HCT116 (cell line): ENCODE measurements around the gene EVC2. TPM values are rescaled to one million over a fixed set of nuclear protein-coding genes. Genes with fewer than 3 reads are reported as not detected.

Experiments used
- ATAC-seq: fragments of 200-7000 bp; cut with Tn5 transposase; 2 replicates; pipeline ENCODE4 v1.9.1; 2020; ENCODE audit warnings: mild to moderate bottlenecking, moderate library complexity
- BruUV-seq: library from RNA; stranded (reverse); fragments of 400-500 nt; replicated peaks from 2 replicates; lab custom pipeline; 2021; lab: Mats Ljungman, UMichigan
- CTCF ChIA-PET: fragments of 300-600 bp; sonication (Branson Sonifier 250); formaldehyde crosslinking; loops from one replicate; lab custom pipeline; 2021; ENCODE audit warnings: antibody characterized with exemption; lab: Charles Lee
- POLR2A ChIA-PET: fragments of 300-600, 350-600 bp; sonication (Branson Sonifier 250); formaldehyde crosslinking; loops from one replicate; lab custom pipeline; 2021; ENCODE audit warnings: antibody characterized with exemption; lab: Charles Lee
- RAD21 ChIA-PET, 2 experiments: fragments of 300-600 bp; sonication (Branson Sonifier 250); formaldehyde crosslinking; loops; one replicate each; lab custom pipeline; 2023; ENCODE audit warnings: low total read pairs in 2 of 2; ENCODE audit not compliant: uncharacterized antibody in 2 of 2, unreplicated experiment in 2 of 2, low non-redundant PET in 1 of 2; lab: Charles Lee
- DNase-seq: peaks from one replicate; pipeline ENCODE4 v3.0.0-alpha.2; 2010; ENCODE audit warnings: low read depth, low spot score
- H2AFZ ChIP-seq: fragments of 200-600 bp; shearing (Covaris generic), sonication (generic); 2 replicates; pipeline ENCODE4 v1.6.1; 2017; ENCODE audit warnings: low read depth, mixed run types, mixed read lengths, antibody characterized with exemption, low read length; ENCODE audit not compliant: poor library complexity, severe bottlenecking
- H3K27ac ChIP-seq: 2 replicates; pipeline ENCODE4 v1.5.1; 2012; ENCODE audit warnings: low read depth, low read length
- H3K27me3 ChIP-seq: fragments of 200-600 bp; sonication (generic); 2 replicates; pipeline ENCODE4 v1.6.1; 2016; ENCODE audit warnings: mixed run types, low read length, mixed read lengths; ENCODE audit not compliant: insufficient read depth
- H3K36me3 ChIP-seq, 2 experiments: fragments of 200-500 bp in 1 of 2; fragments of 200-600 bp in 1 of 2; sonication (Bioruptor generic) in 1 of 2; sonication (generic) in 1 of 2; 2 replicates each; pipeline versions ENCODE4 v1.5.1 to v1.6.1; 2014 to 2016; ENCODE audit warnings: low read length in 2 of 2, inconsistent platforms in 1 of 2, mixed read lengths in 1 of 2, mixed run types in 1 of 2; ENCODE audit not compliant: insufficient read depth in 2 of 2, control insufficient read depth in 1 of 2
- H3K4me1 ChIP-seq, 2 experiments: fragments of 200-600 bp in 1 of 2; sonication (generic) in 1 of 2; 2 replicates each; pipeline versions ENCODE4 v1.5.1 to v1.6.1; 2012 to 2017; ENCODE audit warnings: low read length in 2 of 2, inconsistent platforms in 1 of 2, mild to moderate bottlenecking in 1 of 2, mixed read lengths in 1 of 2, mixed run types in 1 of 2, moderate library complexity in 1 of 2; ENCODE audit not compliant: insufficient read depth in 2 of 2, control insufficient read depth in 1 of 2
- H3K4me2 ChIP-seq: fragments of 200-600 bp; sonication (generic); 2 replicates; pipeline ENCODE4 v1.6.1; 2017; ENCODE audit warnings: mixed run types, low read length, mixed read lengths
- H3K4me3 ChIP-seq, 2 experiments: fragments of 200-600 bp in 1 of 2; sonication (generic) in 1 of 2; replicated peaks in 1 of 2; 2 replicates each; pipeline ENCODE4 v1.5.1; 2011 to 2016; ENCODE audit warnings: low read length in 2 of 2, control low read depth in 1 of 2, low read depth in 1 of 2, mild to moderate bottlenecking in 1 of 2, mixed read lengths in 1 of 2, mixed run types in 1 of 2
- H3K79me2 ChIP-seq: fragments of 200-600 bp; sonication (generic); 2 replicates; pipeline ENCODE4 v1.6.1; 2017; ENCODE audit warnings: mild to moderate bottlenecking, mixed run types, low read length, moderate library complexity, mixed read lengths; ENCODE audit not compliant: insufficient read depth
- H3K9ac ChIP-seq: fragments of 200-600 bp; sonication (generic); 2 replicates; pipeline ENCODE4 v1.6.1; 2016; ENCODE audit warnings: low read length, mixed read lengths
- H3K9me2 ChIP-seq: fragments of 200-600 bp; sonication (generic), shearing (Covaris generic); 2 replicates; pipeline ENCODE4 v1.6.1; 2017; ENCODE audit warnings: mixed run types, mild to moderate bottlenecking, moderate library complexity; ENCODE audit not compliant: insufficient read depth
- H3K9me3 ChIP-seq, 2 experiments: fragments of 200-500 bp in 1 of 2; fragments of 200-600 bp in 1 of 2; sonication (Bioruptor generic) in 1 of 2; sonication (generic) in 1 of 2; 2 replicates each; pipeline ENCODE4 v1.6.1; 2014 to 2017; ENCODE audit warnings: low read length in 2 of 2, mixed read lengths in 2 of 2, inconsistent platforms in 1 of 2, low read depth in 1 of 2, mild to moderate bottlenecking in 1 of 2, mixed run types in 1 of 2, moderate library complexity in 1 of 2; ENCODE audit not compliant: control insufficient read depth in 1 of 2, insufficient read depth in 1 of 2
- H4K20me1 ChIP-seq: fragments of 200-600 bp; sonication (generic), shearing (Covaris generic); 2 replicates; pipeline ENCODE4 v1.6.1; 2017; ENCODE audit warnings: mixed run types, mild to moderate bottlenecking, moderate library complexity; ENCODE audit not compliant: insufficient read depth
- CEBPB ChIP-seq: IDR thresholded peaks from 2 replicates; pipeline ENCODE4 v1.6.1; 2012; ENCODE audit warnings: low read depth
- EGR1 ChIP-seq: IDR thresholded peaks from 2 replicates; pipeline ENCODE4 v1.6.1; 2012; ENCODE audit warnings: low read depth
- JUND ChIP-seq: IDR thresholded peaks from 2 replicates; pipeline ENCODE4 v1.6.1; 2012
- RAD21 ChIP-seq: IDR thresholded peaks from 2 replicates; pipeline ENCODE4 v1.6.1; 2012; ENCODE audit warnings: low read depth, mild to moderate bottlenecking
- SIN3A ChIP-seq: IDR thresholded peaks from 2 replicates; pipeline ENCODE4 v1.6.1; 2012; ENCODE audit warnings: low read depth
- SRF ChIP-seq: IDR thresholded peaks from 2 replicates; pipeline ENCODE4 v1.6.1; 2012; ENCODE audit warnings: low read depth
- YY1 ChIP-seq: IDR thresholded peaks from 2 replicates; pipeline ENCODE4 v1.6.1; 2011; ENCODE audit warnings: low read length, low read depth, moderate library complexity, mild to moderate bottlenecking; ENCODE audit not compliant: insufficient replicate concordance; ENCODE audit errors: extremely low read depth
- ZBTB33 ChIP-seq: IDR thresholded peaks from 2 replicates; pipeline ENCODE4 v1.6.1; 2011; ENCODE audit warnings: mild to moderate bottlenecking, low read length, moderate library complexity; ENCODE audit not compliant: insufficient replicate concordance; ENCODE audit errors: extremely low read depth
- ZNF274 ChIP-seq: fragments of 200-500 bp; sonication (Bioruptor generic); IDR thresholded peaks from 2 replicates; pipeline ENCODE4 v1.6.1; 2014; ENCODE audit warnings: mild to moderate bottlenecking, low read depth, low read length, inconsistent platforms
- intact Hi-C: fragments of 100-400 bp; cut with micrococcal nuclease; formaldehyde crosslinking; loops from 2 replicates; pipeline ENCODE4 v1.10.0; 2022
- total RNA-seq: library from RNA; stranded (reverse); gene quantifications from one replicate; pipeline ENCODE4 v1.2.1, GENCODE V29; 2021; ENCODE audit not compliant: unreplicated experiment

The EVC2 gene
- total RNA-seq, 1 experiment from 2014 or later: not detected

GRCh38 chr4:5755161-5755560, 46.8 kb upstream of the EVC2 start:
- TF ChIP-seq YY1: no peak
- TF ChIP-seq RAD21: no peak
- TF ChIP-seq JUND: no peak
- TF ChIP-seq ZBTB33: no peak
- TF ChIP-seq ZNF274: no peak
- TF ChIP-seq, all 23 proteins: peak for 0
- DNase-seq (no peak), ATAC-seq (no peak)
- RAD21 ChIA-PET: no interaction called here
- intact Hi-C loops: no loop called here
- no peaks in the 10 kb centered on the region for H4K20me1 ChIP-seq
- H3K27ac ChIP-seq: no peak overlapping the region
- no peaks in the 10 kb centered on the region for H3K36me3 ChIP-seq
- H3K9me2 ChIP-seq: no peaks in the 10 kb centered on the region
- H3K4me3 ChIP-seq: no peak overlapping the region
- CTCF ChIA-PET: no interaction called here
- H3K9me3 ChIP-seq: no peaks in the 10 kb centered on the region
- H3K4me2 ChIP-seq: no peak overlapping the region
- H3K27me3 ChIP-seq: no peaks in the 10 kb centered on the region
- H2AFZ ChIP-seq: no peak overlapping the region
- POLR2A ChIA-PET: no interaction called here
- H3K4me1 ChIP-seq: peaks cover 16 to 59% of the 10 kb centered on the region in 2 experiments
- H3K9ac ChIP-seq: no peak overlapping the region
- BruUV-seq: no TSS peak
- H3K79me2 ChIP-seq: no peaks in the 10 kb centered on the region

GRCh38 chr4:5754529-5754881, 46.1 kb upstream of the EVC2 start:
- ATAC-seq: no peak
- Histone ChIP-seq H3K27me3 (no peaks in the 10 kb centered on the region), H3K9me2 (no peaks in the 10 kb centered on the region), H4K20me1 (no peaks in the 10 kb centered on the region), H3K27ac (peak overlapping the region; percentile 54; the same call in 1 of the 2 replicates), H3K79me2 (no peaks in the 10 kb centered on the region), H3K4me3 (no peak overlapping the region), H3K9me3 (no peaks in the 10 kb centered on the region), H3K9ac (peak overlapping the region; percentile 67; the same call in 1 of the 2 replicates), H3K4me1 (peaks cover 16 to 54% of the 10 kb centered on the region in 2 experiments), H3K36me3 (no peaks in the 10 kb centered on the region)
- DNase-seq: no peak
- POLR2A ChIA-PET: interaction anchor here (1.5 kb wide), 1 partner anchor 18 kb away, joined by 6 read pairs; no protein-coding TSS in a partner anchor
- CTCF ChIA-PET: no interaction called here
- intact Hi-C loops: no loop called here
- no TSS peak for BruUV-seq
- TF ChIP-seq SRF (no peak), ZNF274 (no peak), EGR1 (no peak), CEBPB (no peak), SIN3A (no peak)
- TF ChIP-seq, all 23 proteins: peak for 0
- peak overlapping the region; percentile 78 for H3K4me2 ChIP-seq
- no peak overlapping the region for H2AFZ ChIP-seq
- RAD21 ChIA-PET: no interaction called here
